HL-60 (cell line): ENCODE results near the gene ATP2A2.

Experiments used
- DNase-seq, 2 experiments: peaks; one replicate each; pipeline ENCODE4 v3.0.0-alpha.2; 2010 to 2020; ENCODE audit warnings: low read depth in 1 of 2, low spot score in 1 of 2
- H3K27ac ChIP-seq: fragments of 250-450 bp; sonication (Bioruptor Pico); replicated peaks from 2 replicates; pipeline ENCODE4 v1.5.1; 2020; ENCODE audit warnings: mild to moderate bottlenecking, moderate library complexity
- H3K27me3 ChIP-seq: fragments of 250-450 bp; sonication (Bioruptor Pico); 2 replicates; pipeline ENCODE4 v1.5.1; 2021; ENCODE audit warnings: mild to moderate bottlenecking, moderate library complexity; ENCODE audit not compliant: insufficient read depth, poor library complexity, severe bottlenecking
- H3K4me3 ChIP-seq: replicated peaks from 2 replicates; pipeline ENCODE4 v1.5.1; 2011; ENCODE audit warnings: mild to moderate bottlenecking, control low read depth, low read length; ENCODE audit not compliant: insufficient read depth
- GABPA ChIP-seq: IDR thresholded peaks from 2 replicates; pipeline ENCODE4 v1.6.1; 2012; ENCODE audit warnings: low read depth
- POLR2AphosphoS5 ChIP-seq: IDR thresholded peaks from 2 replicates; pipeline ENCODE4 v1.6.1; 2012; ENCODE audit warnings: low read depth
- REST ChIP-seq: IDR thresholded peaks from 2 replicates; pipeline ENCODE4 v1.6.1; 2012; ENCODE audit warnings: low read depth; ENCODE audit not compliant: insufficient replicate concordance
- SPI1 ChIP-seq: IDR thresholded peaks from 2 replicates; pipeline ENCODE4 v1.6.1; 2012; ENCODE audit warnings: low read depth, mild to moderate bottlenecking, borderline replicate concordance
- TF ChIP-seq, protein P1 (sequence below): IDR thresholded peaks from one replicate; pipeline ENCODE4 v1.5.1; 2011; ENCODE audit warnings: low read length, control low read depth, inconsistent platforms; ENCODE audit not compliant: insufficient read depth

Gene ATP2A2

GRCh38 chr12:110370732-110371231, 89.7 kb downstream of the ATP2A2 start:
- H3K27ac ChIP-seq = no peak overlapping the region
- H3K27me3 ChIP-seq = no peaks in the 10 kb centered on the region
- DNase-seq = no peak
- no peak overlapping the region for H3K4me3 ChIP-seq
- TF ChIP-seq SPI1 = no peak
- TF ChIP-seq, protein P1, sequence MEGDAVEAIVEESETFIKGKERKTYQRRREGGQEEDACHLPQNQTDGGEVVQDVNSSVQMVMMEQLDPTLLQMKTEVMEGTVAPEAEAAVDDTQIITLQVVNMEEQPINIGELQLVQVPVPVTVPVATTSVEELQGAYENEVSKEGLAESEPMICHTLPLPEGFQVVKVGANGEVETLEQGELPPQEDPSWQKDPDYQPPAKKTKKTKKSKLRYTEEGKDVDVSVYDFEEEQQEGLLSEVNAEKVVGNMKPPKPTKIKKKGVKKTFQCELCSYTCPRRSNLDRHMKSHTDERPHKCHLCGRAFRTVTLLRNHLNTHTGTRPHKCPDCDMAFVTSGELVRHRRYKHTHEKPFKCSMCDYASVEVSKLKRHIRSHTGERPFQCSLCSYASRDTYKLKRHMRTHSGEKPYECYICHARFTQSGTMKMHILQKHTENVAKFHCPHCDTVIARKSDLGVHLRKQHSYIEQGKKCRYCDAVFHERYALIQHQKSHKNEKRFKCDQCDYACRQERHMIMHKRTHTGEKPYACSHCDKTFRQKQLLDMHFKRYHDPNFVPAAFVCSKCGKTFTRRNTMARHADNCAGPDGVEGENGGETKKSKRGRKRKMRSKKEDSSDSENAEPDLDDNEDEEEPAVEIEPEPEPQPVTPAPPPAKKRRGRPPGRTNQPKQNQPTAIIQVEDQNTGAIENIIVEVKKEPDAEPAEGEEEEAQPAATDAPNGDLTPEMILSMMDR = no peak
- TF ChIP-seq GABPA = no peak
- no peak for TF ChIP-seq REST
- no peak for TF ChIP-seq POLR2AphosphoS5

DNA sequence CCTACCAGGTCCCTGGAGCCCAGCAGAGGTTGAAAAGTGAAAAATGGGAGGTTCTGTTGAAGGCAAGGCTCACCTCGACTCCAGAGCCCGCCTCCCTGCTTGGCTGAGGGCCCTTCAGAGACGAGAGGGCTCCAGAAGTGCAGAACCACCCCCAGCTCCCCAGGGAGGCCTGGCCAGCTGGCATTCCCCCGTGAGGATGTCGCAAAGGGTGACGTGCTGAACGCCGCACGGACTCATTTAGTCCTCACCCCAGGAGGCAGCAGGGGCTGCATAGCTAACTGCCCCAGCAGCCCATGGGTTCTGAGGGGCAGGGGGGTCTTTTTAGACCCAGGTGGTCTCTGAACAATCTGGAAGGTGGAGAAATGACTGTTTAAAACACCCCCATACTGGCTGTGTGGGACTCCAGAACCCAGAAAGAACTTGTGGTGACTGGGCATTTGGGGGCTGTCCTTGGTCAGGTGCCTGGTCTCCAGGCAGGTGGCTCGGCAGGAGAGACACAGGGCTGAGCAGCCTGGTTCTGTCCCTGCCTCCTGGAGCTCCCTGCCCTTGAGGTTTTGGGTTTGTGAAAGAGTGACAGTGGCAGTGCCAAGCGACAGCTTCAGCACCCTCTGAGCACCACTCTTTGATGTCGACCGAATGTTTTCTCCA, 90.5 kb downstream of the ATP2A2 start:
- H3K27ac ChIP-seq = no peak overlapping the region
- H3K27me3 ChIP-seq = no peaks in the 10 kb centered on the region
- H3K4me3 ChIP-seq = no peak overlapping the region
- TF ChIP-seq GABPA (no peak), REST (no peak), SPI1 (no peak), POLR2AphosphoS5 (no peak; the same call in 1 of the 2 replicates)
- TF ChIP-seq, protein P1 = no peak
- DNase-seq = peak in 1 of 2 experiments; percentile 29

GRCh38 chr12:110372056-110372425, 91.0 kb downstream of the ATP2A2 start:
- no peak overlapping the region for H3K27ac ChIP-seq
- no peak for DNase-seq
- H3K4me3 ChIP-seq = no peak overlapping the region
- no peaks in the 10 kb centered on the region for H3K27me3 ChIP-seq
- TF ChIP-seq, protein P1 = no peak

DNA sequence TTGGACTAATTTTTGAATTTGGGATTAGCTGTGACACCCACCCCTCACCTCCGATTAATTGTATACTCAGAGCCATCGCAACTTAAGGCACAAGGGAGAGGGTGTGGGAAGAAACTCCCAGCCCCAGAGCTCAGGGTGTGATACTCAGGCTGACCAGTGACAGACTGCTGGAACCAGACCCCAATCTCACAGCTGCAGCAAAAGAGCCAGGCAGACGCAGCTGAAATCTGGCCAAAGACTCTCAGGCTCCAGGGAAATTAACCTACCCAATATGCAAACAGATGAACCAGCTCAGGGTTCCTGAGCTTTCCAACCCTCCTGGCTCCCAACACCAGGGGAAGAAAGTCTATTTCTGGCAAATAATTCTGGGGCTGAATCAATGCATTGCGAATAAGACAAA, 92.0 kb downstream of the ATP2A2 start:
- no peaks in the 10 kb centered on the region for H3K27me3 ChIP-seq
- DNase-seq = no peak
- H3K27ac ChIP-seq = no peak overlapping the region
- no peak overlapping the region for H3K4me3 ChIP-seq
- TF ChIP-seq SPI1 (no peak), GABPA (no peak), REST (no peak), POLR2AphosphoS5 (no peak)
- TF ChIP-seq, protein P1 = no peak
